IMR-90 (cell line): ENCODE results near the gene GRK5. TPM values are rescaled to one million over a fixed set of nuclear protein-coding genes. Genes with fewer than 3 reads are reported as not detected.

Source experiments
- ATAC-seq: fragments of 200-7000 bp; cut with Tn5 transposase; 2 replicates; pipeline ENCODE4 v1.9.1; 2020; ENCODE audit warnings: low read depth, mild to moderate bottlenecking, moderate library complexity
- BruUV-seq: library from RNA; stranded (reverse); fragments of 400-500 nt; replicated peaks from 2 replicates; lab custom pipeline; 2021; lab: Mats Ljungman, UMichigan
- CTCF ChIA-PET: fragments of 300-600 bp; formaldehyde crosslinking; extraction: SDS; loops from one replicate; lab custom pipeline; 2021; ENCODE audit warnings: antibody characterized with exemption; lab: Yijun Ruan, JAX
- POLR2A ChIA-PET: fragments of 300-600 bp; sonication (Branson Sonifier 250); formaldehyde crosslinking; loops from one replicate; lab custom pipeline; 2022; ENCODE audit warnings: antibody characterized with exemption; ENCODE audit not compliant: unreplicated experiment; lab: Charles Lee
- DNase-seq: peaks from one replicate; pipeline ENCODE4 v3.0.0; 2013
- H2AFZ ChIP-seq: replicated peaks from 2 replicates; pipeline ENCODE3; 2013; ENCODE audit warnings: low read length, mild to moderate bottlenecking; ENCODE audit not compliant: poor library complexity
- H2AK5ac ChIP-seq: 2 replicates; pipeline ENCODE4 v1.6.1; 2013; ENCODE audit warnings: low read depth, low read length, inconsistent platforms
- H2AK9ac ChIP-seq: replicated peaks from 2 replicates; pipeline ENCODE3; 2013; ENCODE audit warnings: mild to moderate bottlenecking, low read depth, low read length, moderate library complexity; ENCODE audit not compliant: poor library complexity
- H2BK120ac ChIP-seq: 2 replicates; pipeline ENCODE4 v1.6.1; 2013; ENCODE audit warnings: low read depth, low read length, inconsistent platforms
- H2BK15ac ChIP-seq: 3 replicates; pipeline ENCODE4 v1.6.1; 2013; ENCODE audit warnings: low read depth, low read length, inconsistent platforms
- H2BK20ac ChIP-seq: 2 replicates; pipeline ENCODE4 v1.6.1; 2013; ENCODE audit warnings: low read depth, mild to moderate bottlenecking, inconsistent platforms, low read length, moderate library complexity
- H2BK5ac ChIP-seq: 2 replicates; pipeline ENCODE4 v1.6.1; 2013; ENCODE audit warnings: mild to moderate bottlenecking, low read depth, low read length, inconsistent platforms; ENCODE audit not compliant: poor library complexity, severe bottlenecking
- H3K14ac ChIP-seq: replicated peaks from 2 replicates; pipeline ENCODE4 v1.6.1; 2013; ENCODE audit warnings: low read depth, low read length, inconsistent platforms
- H3K18ac ChIP-seq: 2 replicates; pipeline ENCODE4 v1.6.1; 2013; ENCODE audit warnings: low read depth, low read length, control low read depth
- H3K23ac ChIP-seq: 2 replicates; pipeline ENCODE4 v1.6.1; 2013; ENCODE audit warnings: low read depth, low read length, inconsistent platforms
- H3K27ac ChIP-seq: 2 replicates; pipeline ENCODE4 v1.5.1; 2013; ENCODE audit warnings: mild to moderate bottlenecking, control low read depth, low read length; ENCODE audit not compliant: insufficient read depth
- H3K27me3 ChIP-seq: 2 replicates; pipeline ENCODE4 v1.6.1; 2013; ENCODE audit warnings: low read length; ENCODE audit not compliant: control insufficient read depth, insufficient read depth
- H3K36me3 ChIP-seq: 2 replicates; pipeline ENCODE4 v1.6.1; 2013; ENCODE audit warnings: low read length, mixed read lengths; ENCODE audit not compliant: control insufficient read depth, insufficient read depth
- H3K4ac ChIP-seq: 2 replicates; pipeline ENCODE4 v1.6.1; 2013; ENCODE audit warnings: low read depth, low read length, inconsistent platforms
- H3K4me1 ChIP-seq: 2 replicates; pipeline ENCODE4 v1.6.1; 2013; ENCODE audit warnings: low read length, mixed read lengths; ENCODE audit not compliant: control insufficient read depth, insufficient read depth
- H3K4me2 ChIP-seq: 2 replicates; pipeline ENCODE4 v1.6.1; 2013; ENCODE audit warnings: low read depth, mild to moderate bottlenecking, control low read depth, low read length, moderate library complexity
- H3K4me3 ChIP-seq: 2 replicates; pipeline ENCODE4 v1.5.1; 2013; ENCODE audit warnings: low read depth, mild to moderate bottlenecking, control low read depth, low read length, moderate library complexity; ENCODE audit not compliant: insufficient read depth
- H3K56ac ChIP-seq: 2 replicates; pipeline ENCODE4 v1.6.1; 2013; ENCODE audit warnings: low read length, inconsistent platforms; ENCODE audit not compliant: insufficient read depth; ENCODE audit errors: extremely low read depth
- H3K79me1 ChIP-seq, 2 experiments: 2 replicates each; pipeline ENCODE4 v1.6.1; 2013; ENCODE audit warnings: low read length in 2 of 2, inconsistent platforms in 1 of 2, low read depth in 1 of 2
- H3K9ac ChIP-seq: 2 replicates; pipeline ENCODE4 v1.6.1; 2013; ENCODE audit warnings: low read depth, low read length, control low read depth
- H3K9me1 ChIP-seq: 2 replicates; pipeline ENCODE4 v1.6.1; 2013; ENCODE audit warnings: low read length, inconsistent platforms; ENCODE audit not compliant: insufficient read depth
- H3K9me3 ChIP-seq: 2 replicates; pipeline ENCODE4 v1.6.1; 2013; ENCODE audit warnings: low read length; ENCODE audit not compliant: control insufficient read depth, insufficient read depth
- H4K20me1 ChIP-seq: 2 replicates; pipeline ENCODE4 v1.6.1; 2013; ENCODE audit warnings: low read length, inconsistent platforms; ENCODE audit not compliant: insufficient read depth
- H4K5ac ChIP-seq: 2 replicates; pipeline ENCODE4 v1.6.1; 2013; ENCODE audit warnings: mild to moderate bottlenecking, low read depth, low read length, control low read depth
- H4K8ac ChIP-seq, 2 experiments: 2 replicates each; pipeline ENCODE4 v1.6.1; 2013; ENCODE audit warnings: low read depth in 2 of 2, low read length in 2 of 2, control low read depth in 1 of 2, inconsistent platforms in 1 of 2
- H4K91ac ChIP-seq: 2 replicates; pipeline ENCODE4 v1.6.1; 2013; ENCODE audit warnings: low read depth, low read length, inconsistent platforms; ENCODE audit not compliant: insufficient read depth
- MAZ ChIP-seq: IDR thresholded peaks from 2 replicates; pipeline ENCODE4 v1.6.1; 2012; ENCODE audit warnings: low read depth, mild to moderate bottlenecking, low read length, improper control_type of control experiment, moderate library complexity, borderline replicate concordance
- RFX5 ChIP-seq: IDR thresholded peaks from 2 replicates; pipeline ENCODE4 v1.8.0; 2012; ENCODE audit warnings: low read depth, mild to moderate bottlenecking, low read length, moderate library complexity
- SMC3 ChIP-seq: fragments of 150-350 bp; IDR thresholded peaks from 2 replicates; pipeline ENCODE4 v1.6.1; 2016; ENCODE audit warnings: low read depth, mild to moderate bottlenecking, antibody characterized with exemption, low read length, moderate library complexity
- WGBS, 2 experiments: methylation state at CpG; one replicate each; pipeline versions ENCODE4 v1.1.5 to v1.1.7; 2013; ENCODE audit warnings: missing lambda C conversion rate in 2 of 2; ENCODE audit not compliant: insufficient read length in 1 of 2; ENCODE audit errors: extremely low coverage in 2 of 2; 5-methylcytosine and 5-hydroxymethylcytosine counted together
- dilution Hi-C: fragments of 300-500 bp; cut with HindIII; formaldehyde crosslinking; loops from one replicate; pipeline ENCODE4 v1.14.3; 2018; ENCODE audit warnings: low sequenced_read_pairs; ENCODE audit not compliant: unreplicated experiment
- in situ Hi-C: fragments of 300-500 bp; cut with MboI; formaldehyde crosslinking; loops from 3 replicates; pipeline ENCODE4 v1.14.3; 2019; ENCODE audit warnings: low sequenced_read_pairs, inconsistent platforms, mixed read lengths
- intact Hi-C: fragments of 100-400 bp; cut with micrococcal nuclease; formaldehyde crosslinking; loops from 2 replicates; pipeline ENCODE4 v1.10.0; 2022
- polyA plus RNA-seq, 3 experiments: library from polyadenylated mRNA; depleted of rRNA; stranded (reverse); fragments of >200 nt; gene quantifications; 2 replicates each; pipeline ENCODE4 v1.2.3, GENCODE V29; 2012; ENCODE audit warnings: low replicate concordance in 1 of 3
- total RNA-seq: library from RNA; depleted of rRNA; stranded (reverse); fragments of >200 nt; gene quantifications from 2 replicates; pipeline ENCODE4 v1.2.3, GENCODE V29; 2012

The GRK5 gene
- total and polyA plus RNA-seq, 2 of the 4 experiments (the other 2 are of a cell fraction): 12.9 to 16.3 TPM

- Histone ChIP-seq H3K56ac (no peak overlapping the region), H4K91ac (no peak overlapping the region), H3K27me3 (no peaks in the 10 kb centered on the region), H3K27ac (no peak overlapping the region), H3K4me1 (peaks cover 6% of the 10 kb centered on the region; the same call in 1 of the 2 replicates), H3K14ac (no peak overlapping the region), H2AK5ac (no peak overlapping the region), H3K9me3 (no peaks in the 10 kb centered on the region), H3K18ac (no peak overlapping the region), H4K20me1 (no peaks in the 10 kb centered on the region), H2BK15ac (no peak overlapping the region), H3K36me3 (peaks cover 84% of the 10 kb centered on the region), H3K9me1 (peaks cover 5% of the 10 kb centered on the region; the same call in 1 of the 2 replicates), H3K79me1 (peaks cover 0 to 10% of the 10 kb centered on the region in 2 experiments; a peak in 1 of 4 replicates), H2BK20ac (no peak overlapping the region), H2BK5ac (no peak overlapping the region), H3K4ac (no peak overlapping the region), H4K8ac (no peak overlapping the region), H2BK120ac (no peak overlapping the region), H3K4me2 (no peak overlapping the region), H3K4me3 (no peak overlapping the region), H3K23ac (no peak overlapping the region), H2AFZ (no peak overlapping the region), H4K5ac (no peak overlapping the region), H2AK9ac (no peak overlapping the region), H3K9ac (no peak overlapping the region)
- ChIA-PET POLR2A (no interaction called here), CTCF (no interaction called here)
- DNase-seq (no peak), ATAC-seq (no peak)
- no peak for TF ChIP-seq SMC3
- no peak for TF ChIP-seq MAZ
- TF ChIP-seq RFX5: no peak
- no TSS peak for BruUV-seq
- intact Hi-C loops: no loop called here
- WGBS, 2 experiments: 93% methylated on average over 8 of the region's 11 CpGs; no CpG with 5 or more reads in 1 of the 2 experiments
- dilution Hi-C loops: no loop called here
- in situ Hi-C loops: no loop called here
Measured at GRCh38 chr10:119453313-119453712, 245.9 kb downstream of the GRK5 start.
